Measurements from ENCODE around the gene PKP1.

The PKP1 gene

DNA sequence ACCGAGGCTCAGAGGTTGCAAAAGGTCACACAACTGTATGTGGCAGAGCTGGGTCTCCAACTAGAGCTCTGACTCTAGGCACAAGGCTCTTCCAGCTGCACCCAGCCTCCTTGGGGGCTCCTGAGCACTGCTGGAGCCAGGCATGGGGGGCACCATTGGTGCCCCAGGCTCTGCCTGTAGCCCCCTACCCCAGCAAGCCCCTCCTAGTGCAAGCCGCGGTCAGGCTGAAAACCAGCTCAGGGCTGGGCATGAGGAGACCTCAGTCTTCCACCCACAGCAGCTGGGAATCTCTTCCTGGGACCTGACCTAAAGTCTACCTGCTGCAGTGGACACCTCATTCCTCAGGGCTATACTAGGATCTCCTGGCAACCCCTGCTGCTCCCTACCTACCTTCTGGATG is 79.6 kb downstream of the PKP1 start:
- Histone ChIP-seq H3K9me3 (ENCODE audit: control insufficient read depth, low read length) (no peaks in the 10 kb centered on the region), H3K4me3 (ENCODE audit: low read length) (no peak overlapping the region), H3K4me1 (ENCODE audit: control insufficient read depth, insufficient read depth, low read length) (no peaks in the 10 kb centered on the region), H3K9ac (ENCODE audit: low read length) (no peak overlapping the region), H3K36me3 (ENCODE audit: control insufficient read depth, insufficient read depth, low read length, severe bottlenecking) (no peaks in the 10 kb centered on the region), H3K27me3 (replicated peaks; ENCODE audit: control insufficient read depth, insufficient read depth, low read length) (peaks cover 70% of the 10 kb centered on the region)
- no peak for DNase-seq (ENCODE audit: low read depth)

GRCh38 chr1:201363467-201363866 is 80.2 kb downstream of the PKP1 start:
- Histone ChIP-seq H3K36me3 (ENCODE audit: control insufficient read depth, insufficient read depth, low read length, severe bottlenecking) (no peaks in the 10 kb centered on the region), H3K4me3 (ENCODE audit: low read length) (no peak overlapping the region), H3K9me3 (ENCODE audit: control insufficient read depth, low read length) (no peaks in the 10 kb centered on the region), H3K27me3 (replicated peaks; ENCODE audit: control insufficient read depth, insufficient read depth, low read length) (peaks cover 70% of the 10 kb centered on the region), H3K9ac (ENCODE audit: low read length) (no peak overlapping the region), H3K4me1 (ENCODE audit: control insufficient read depth, insufficient read depth, low read length) (no peaks in the 10 kb centered on the region)
- DNase-seq (ENCODE audit: low read depth): no peak

DNA sequence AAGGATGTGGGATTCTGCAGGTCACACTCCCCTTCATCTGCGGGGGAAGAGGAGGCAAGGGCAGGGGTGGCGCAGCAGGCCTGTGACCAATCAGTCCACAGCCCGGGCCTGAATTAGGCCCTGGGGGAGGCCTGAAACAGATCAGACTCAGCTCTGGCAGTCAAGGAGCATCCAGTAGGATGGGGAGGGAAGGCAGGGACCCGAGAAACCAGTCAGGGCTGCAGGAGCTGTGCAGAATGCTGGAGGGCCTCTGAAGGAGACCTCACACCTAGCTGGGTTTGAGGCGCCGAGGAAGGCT is 81.5 kb downstream of the PKP1 start:
- no peaks in the 10 kb centered on the region for H3K4me1 ChIP-seq (ENCODE audit: control insufficient read depth, insufficient read depth, low read length)
- H3K27me3 ChIP-seq (replicated peaks; ENCODE audit: control insufficient read depth, insufficient read depth, low read length): peaks cover 74% of the 10 kb centered on the region
- H3K36me3 ChIP-seq (ENCODE audit: control insufficient read depth, insufficient read depth, low read length, severe bottlenecking): no peaks in the 10 kb centered on the region
- no peak overlapping the region for H3K9ac ChIP-seq (ENCODE audit: low read length)
- no peak for DNase-seq (ENCODE audit: low read depth)
- no peak overlapping the region for H3K4me3 ChIP-seq (ENCODE audit: low read length)
- no peaks in the 10 kb centered on the region for H3K9me3 ChIP-seq (ENCODE audit: control insufficient read depth, low read length)

GRCh38 chr1:201365251-201365650 is 81.9 kb downstream of the PKP1 start:
- DNase-seq (ENCODE audit: low read depth): no peak
- H3K4me3 ChIP-seq (ENCODE audit: low read length): no peak overlapping the region
- no peak overlapping the region for H3K9ac ChIP-seq (ENCODE audit: low read length)
- no peaks in the 10 kb centered on the region for H3K9me3 ChIP-seq (ENCODE audit: control insufficient read depth, low read length)
- no peaks in the 10 kb centered on the region for H3K36me3 ChIP-seq (ENCODE audit: control insufficient read depth, insufficient read depth, low read length, severe bottlenecking)
- peaks cover 79% of the 10 kb centered on the region for H3K27me3 ChIP-seq (replicated peaks; ENCODE audit: control insufficient read depth, insufficient read depth, low read length)
- no peaks in the 10 kb centered on the region for H3K4me1 ChIP-seq (ENCODE audit: control insufficient read depth, insufficient read depth, low read length)

DNA sequence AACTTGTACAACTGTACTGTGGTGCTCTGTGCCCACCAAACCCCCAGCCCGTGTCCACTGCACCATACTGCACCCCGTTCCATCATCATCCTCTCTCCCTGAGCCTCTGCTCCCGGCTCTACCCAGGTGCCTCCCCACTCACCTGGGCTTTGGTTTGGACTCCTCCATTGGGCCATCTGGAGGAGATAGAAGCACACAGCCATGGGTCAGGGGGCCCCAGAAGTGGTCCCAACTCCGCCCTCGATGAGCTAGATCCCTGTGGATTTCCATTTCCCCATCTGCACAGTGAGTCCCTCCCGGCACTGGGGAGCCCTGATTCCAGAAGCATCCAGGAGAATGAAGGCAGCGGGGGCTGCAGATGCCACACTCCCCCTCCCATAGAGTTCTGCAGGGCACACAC is 83.4 kb downstream of the PKP1 start:
- H3K27me3 ChIP-seq (replicated peaks; ENCODE audit: control insufficient read depth, insufficient read depth, low read length): peaks cover 85% of the 10 kb centered on the region
- DNase-seq (ENCODE audit: low read depth): no peak
- no peak overlapping the region for H3K9ac ChIP-seq (ENCODE audit: low read length)
- no peak overlapping the region for H3K4me3 ChIP-seq (ENCODE audit: low read length)
- H3K4me1 ChIP-seq (ENCODE audit: control insufficient read depth, insufficient read depth, low read length): no peaks in the 10 kb centered on the region
- no peaks in the 10 kb centered on the region for H3K36me3 ChIP-seq (ENCODE audit: control insufficient read depth, insufficient read depth, low read length, severe bottlenecking)
- no peaks in the 10 kb centered on the region for H3K9me3 ChIP-seq (ENCODE audit: control insufficient read depth, low read length)

GRCh38 chr1:201369209-201369608 is 85.9 kb downstream of the PKP1 start:
- Histone ChIP-seq H3K4me3 (ENCODE audit: low read length) (no peak overlapping the region), H3K27me3 (replicated peaks; ENCODE audit: control insufficient read depth, insufficient read depth, low read length) (peaks cover 94% of the 10 kb centered on the region), H3K36me3 (ENCODE audit: control insufficient read depth, insufficient read depth, low read length, severe bottlenecking) (no peaks in the 10 kb centered on the region), H3K4me1 (ENCODE audit: control insufficient read depth, insufficient read depth, low read length) (no peaks in the 10 kb centered on the region), H3K9me3 (ENCODE audit: control insufficient read depth, low read length) (no peaks in the 10 kb centered on the region), H3K9ac (ENCODE audit: low read length) (no peak overlapping the region)
- no peak for DNase-seq (ENCODE audit: low read depth)

DNA sequence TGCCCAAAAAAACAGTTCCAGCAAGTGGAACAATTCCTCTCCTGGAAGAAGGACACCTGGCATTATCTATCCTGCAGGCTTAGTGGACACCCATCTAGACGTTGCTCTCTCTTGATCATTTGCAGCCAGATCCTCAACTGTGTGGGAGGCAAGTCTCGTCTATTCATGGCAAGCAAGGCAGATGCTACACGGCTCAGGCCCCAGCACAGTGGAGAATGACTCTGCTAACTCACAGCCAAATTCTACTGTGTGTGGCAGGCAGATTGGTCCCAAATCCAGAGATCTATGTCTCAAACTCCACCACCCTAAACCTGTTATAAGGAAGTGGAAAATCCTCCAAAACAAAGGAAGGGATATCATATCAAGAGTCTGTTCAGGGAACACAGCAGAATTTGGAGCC is 87.2 kb downstream of the PKP1 start:
- H3K4me3 ChIP-seq (ENCODE audit: low read length): no peak overlapping the region
- DNase-seq (ENCODE audit: low read depth): no peak
- peaks cover 100% of the 10 kb centered on the region for H3K27me3 ChIP-seq (replicated peaks; ENCODE audit: control insufficient read depth, insufficient read depth, low read length)
- H3K9me3 ChIP-seq (ENCODE audit: control insufficient read depth, low read length): no peaks in the 10 kb centered on the region
- H3K36me3 ChIP-seq (ENCODE audit: control insufficient read depth, insufficient read depth, low read length, severe bottlenecking): no peaks in the 10 kb centered on the region
- no peaks in the 10 kb centered on the region for H3K4me1 ChIP-seq (ENCODE audit: control insufficient read depth, insufficient read depth, low read length)
- H3K9ac ChIP-seq (ENCODE audit: low read length): no peak overlapping the region

GRCh38 chr1:201371276-201371675 is 88.0 kb downstream of the PKP1 start:
- DNase-seq (ENCODE audit: low read depth): no peak
- Histone ChIP-seq H3K27me3 (replicated peaks; ENCODE audit: control insufficient read depth, insufficient read depth, low read length) (peaks cover 100% of the 10 kb centered on the region), H3K9ac (ENCODE audit: low read length) (no peak overlapping the region), H3K36me3 (ENCODE audit: control insufficient read depth, insufficient read depth, low read length, severe bottlenecking) (no peaks in the 10 kb centered on the region), H3K4me3 (ENCODE audit: low read length) (no peak overlapping the region), H3K9me3 (ENCODE audit: control insufficient read depth, low read length) (no peaks in the 10 kb centered on the region), H3K4me1 (ENCODE audit: control insufficient read depth, insufficient read depth, low read length) (no peaks in the 10 kb centered on the region)

DNA sequence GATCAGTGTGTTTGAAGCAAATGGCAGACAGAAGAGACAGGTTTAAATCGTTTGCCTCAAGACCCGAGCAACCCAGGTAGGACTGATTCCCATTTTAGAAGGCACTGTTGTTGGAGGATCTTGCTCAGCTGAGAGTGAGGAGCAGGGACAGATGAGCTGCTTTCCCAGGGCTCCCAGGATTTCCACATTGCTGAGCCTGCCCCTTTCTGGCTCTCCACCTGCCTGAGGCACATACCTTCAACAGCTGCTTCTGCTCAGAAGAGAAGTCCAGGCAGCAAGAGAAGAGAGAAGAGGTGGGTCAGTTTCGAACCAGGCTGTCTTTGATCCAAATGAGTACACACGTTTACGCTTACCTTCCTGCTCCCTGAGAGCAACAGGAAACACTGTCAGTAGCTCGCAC is 88.5 kb downstream of the PKP1 start:
- no peak overlapping the region for H3K9ac ChIP-seq (ENCODE audit: low read length)
- DNase-seq (ENCODE audit: low read depth): no peak
- H3K4me1 ChIP-seq (ENCODE audit: control insufficient read depth, insufficient read depth, low read length): no peaks in the 10 kb centered on the region
- H3K36me3 ChIP-seq (ENCODE audit: control insufficient read depth, insufficient read depth, low read length, severe bottlenecking): no peaks in the 10 kb centered on the region
- H3K9me3 ChIP-seq (ENCODE audit: control insufficient read depth, low read length): no peaks in the 10 kb centered on the region
- H3K4me3 ChIP-seq (ENCODE audit: low read length): no peak overlapping the region
- peaks cover 100% of the 10 kb centered on the region for H3K27me3 ChIP-seq (replicated peaks; ENCODE audit: control insufficient read depth, insufficient read depth, low read length)

GRCh38 chr1:201374364-201374763 is 91.1 kb downstream of the PKP1 start:
- H3K9me3 ChIP-seq (ENCODE audit: control insufficient read depth, low read length): no peaks in the 10 kb centered on the region
- no peaks in the 10 kb centered on the region for H3K4me1 ChIP-seq (ENCODE audit: control insufficient read depth, insufficient read depth, low read length)
- no peak overlapping the region for H3K4me3 ChIP-seq (ENCODE audit: low read length)
- no peaks in the 10 kb centered on the region for H3K36me3 ChIP-seq (ENCODE audit: control insufficient read depth, insufficient read depth, low read length, severe bottlenecking)
- DNase-seq (ENCODE audit: low read depth): no peak
- H3K27me3 ChIP-seq (replicated peaks; ENCODE audit: control insufficient read depth, insufficient read depth, low read length): peaks cover 74% of the 10 kb centered on the region
- no peak overlapping the region for H3K9ac ChIP-seq (ENCODE audit: low read length)

DNA sequence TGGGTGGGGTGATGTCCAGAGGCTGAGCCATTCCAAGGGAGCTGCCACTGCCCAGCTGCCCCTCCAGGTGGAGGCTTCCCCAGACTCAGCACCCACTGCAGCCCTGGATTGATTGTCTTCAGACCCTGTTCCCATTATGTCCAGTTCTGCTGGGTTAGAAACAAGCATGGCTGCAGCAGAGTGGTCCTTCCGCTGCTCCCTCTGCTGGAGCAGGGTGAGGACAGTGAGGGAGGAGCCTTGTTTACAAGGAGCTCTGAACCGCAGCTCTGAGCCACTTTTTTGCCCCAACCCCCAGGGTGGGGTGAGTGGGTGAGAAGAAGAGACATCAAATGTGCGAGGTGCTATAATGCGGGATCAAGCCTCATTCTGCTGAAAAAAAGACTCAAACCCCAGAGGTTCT is 91.9 kb downstream of the PKP1 start:
- Histone ChIP-seq H3K4me3 (ENCODE audit: low read length) (no peak overlapping the region), H3K9me3 (ENCODE audit: control insufficient read depth, low read length) (no peaks in the 10 kb centered on the region), H3K27me3 (replicated peaks; ENCODE audit: control insufficient read depth, insufficient read depth, low read length) (peaks cover 66% of the 10 kb centered on the region), H3K36me3 (ENCODE audit: control insufficient read depth, insufficient read depth, low read length, severe bottlenecking) (no peaks in the 10 kb centered on the region), H3K4me1 (ENCODE audit: control insufficient read depth, insufficient read depth, low read length) (no peaks in the 10 kb centered on the region), H3K9ac (ENCODE audit: low read length) (no peak overlapping the region)
- DNase-seq (ENCODE audit: low read depth): no peak

DNA sequence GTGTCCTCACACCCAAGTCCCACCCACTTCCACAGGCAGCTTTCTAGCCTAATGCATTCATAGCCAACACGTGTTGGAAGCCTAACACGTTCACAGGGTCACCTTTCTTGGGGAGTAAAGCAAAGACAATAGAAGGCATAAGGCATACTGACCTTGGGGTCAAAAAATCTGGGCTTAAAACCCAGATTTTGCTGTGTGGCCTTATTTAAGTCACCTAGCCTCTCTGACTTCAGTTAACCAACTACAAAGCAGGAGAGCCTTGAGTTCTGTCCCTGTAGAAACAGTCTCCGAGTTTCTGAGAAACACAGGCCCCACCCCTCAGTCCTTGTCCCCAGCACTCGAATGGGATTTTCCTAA is 92.8 kb downstream of the PKP1 start:
- H3K4me1 ChIP-seq (ENCODE audit: control insufficient read depth, insufficient read depth, low read length): no peaks in the 10 kb centered on the region
- no peaks in the 10 kb centered on the region for H3K9me3 ChIP-seq (ENCODE audit: control insufficient read depth, low read length)
- H3K9ac ChIP-seq (ENCODE audit: low read length): no peak overlapping the region
- peaks cover 57% of the 10 kb centered on the region for H3K27me3 ChIP-seq (replicated peaks; ENCODE audit: control insufficient read depth, insufficient read depth, low read length)
- H3K36me3 ChIP-seq (ENCODE audit: control insufficient read depth, insufficient read depth, low read length, severe bottlenecking): no peaks in the 10 kb centered on the region
- H3K4me3 ChIP-seq (ENCODE audit: low read length): no peak overlapping the region
- no peak for DNase-seq (ENCODE audit: low read depth)

Measured in adipocyte (in vitro differentiated cells).